Mammary epithelial cell (primary cell): ENCODE data around the gene ALB.

Experiments
- EZH2 ChIP-seq: IDR thresholded peaks from 2 replicates; pipeline ENCODE4 v1.6.1; 2012; ENCODE audit warnings: low read length, inconsistent platforms, borderline replicate concordance
- TF ChIP-seq, protein P1 (sequence below), 2 donors: IDR thresholded peaks in 1 of 2; conservative IDR thresholded peaks in 1 of 2; 2 replicates each; pipeline ENCODE4 v1.5.1; 2011 to 2012; ENCODE audit warnings: inconsistent platforms in 2 of 2, low read length in 2 of 2, mild to moderate bottlenecking in 2 of 2, control low read depth in 1 of 2, low read depth in 1 of 2; ENCODE audit not compliant: insufficient read depth in 1 of 2; ENCODE audit errors: extremely low read depth in 1 of 2

DNA sequence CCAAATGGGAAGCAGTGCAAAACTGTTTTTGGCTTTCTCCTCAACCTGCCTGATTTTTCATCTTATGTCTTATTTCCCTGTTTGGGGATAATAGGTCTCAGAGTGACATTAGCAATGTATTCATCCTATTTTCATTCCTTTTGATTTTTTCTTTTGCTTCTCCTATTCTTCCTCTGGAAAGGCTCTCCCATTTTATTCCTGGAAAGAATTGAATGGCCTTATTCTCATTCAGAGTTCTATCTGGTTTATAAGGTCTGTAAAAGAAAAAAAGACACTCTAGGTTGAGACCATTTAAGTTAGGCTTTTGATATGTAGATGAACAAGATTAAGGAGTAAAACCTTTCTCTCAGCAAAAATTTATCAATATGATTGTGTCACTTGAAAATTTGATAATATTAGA lies 27.8 kb upstream of the ALB start:
- TF ChIP-seq EZH2 = no peak
- TF ChIP-seq, protein P1, sequence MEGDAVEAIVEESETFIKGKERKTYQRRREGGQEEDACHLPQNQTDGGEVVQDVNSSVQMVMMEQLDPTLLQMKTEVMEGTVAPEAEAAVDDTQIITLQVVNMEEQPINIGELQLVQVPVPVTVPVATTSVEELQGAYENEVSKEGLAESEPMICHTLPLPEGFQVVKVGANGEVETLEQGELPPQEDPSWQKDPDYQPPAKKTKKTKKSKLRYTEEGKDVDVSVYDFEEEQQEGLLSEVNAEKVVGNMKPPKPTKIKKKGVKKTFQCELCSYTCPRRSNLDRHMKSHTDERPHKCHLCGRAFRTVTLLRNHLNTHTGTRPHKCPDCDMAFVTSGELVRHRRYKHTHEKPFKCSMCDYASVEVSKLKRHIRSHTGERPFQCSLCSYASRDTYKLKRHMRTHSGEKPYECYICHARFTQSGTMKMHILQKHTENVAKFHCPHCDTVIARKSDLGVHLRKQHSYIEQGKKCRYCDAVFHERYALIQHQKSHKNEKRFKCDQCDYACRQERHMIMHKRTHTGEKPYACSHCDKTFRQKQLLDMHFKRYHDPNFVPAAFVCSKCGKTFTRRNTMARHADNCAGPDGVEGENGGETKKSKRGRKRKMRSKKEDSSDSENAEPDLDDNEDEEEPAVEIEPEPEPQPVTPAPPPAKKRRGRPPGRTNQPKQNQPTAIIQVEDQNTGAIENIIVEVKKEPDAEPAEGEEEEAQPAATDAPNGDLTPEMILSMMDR (conservative IDR thresholded peaks at IDR 0.05 in 1 of 2, IDR thresholded peaks at IDR 0.05 in 1 of 2; ENCODE audit: extremely low read depth in 1 of 2, insufficient read depth in 1 of 2, low read depth in 1 of 2, low read length in 2 of 2) = no peak
